Mesenchymal stem cell (in vitro differentiated cells and primary cell): Measurements from ENCODE around the gene POU5F2.

ENCODE experiments used
- DNase-seq: peaks from one replicate; pipeline ENCODE4 v3.0.0-alpha.2; 2013
- H2AFZ ChIP-seq: one replicate; pipeline ENCODE4 v1.6.1; 2013; ENCODE audit warnings: low read depth, mild to moderate bottlenecking, control low read depth, inconsistent platforms, low read length, moderate library complexity
- H2AK5ac ChIP-seq: 2 replicates; pipeline ENCODE4 v1.6.1; 2013; ENCODE audit warnings: low read length, moderate library complexity, mild to moderate bottlenecking, inconsistent platforms; ENCODE audit not compliant: severe bottlenecking
- H2BK120ac ChIP-seq: one replicate; pipeline ENCODE4 v1.6.1; 2013; ENCODE audit warnings: low read depth, mild to moderate bottlenecking, inconsistent platforms, low read length, moderate library complexity
- H2BK12ac ChIP-seq, 2 experiments: one replicate each; pipeline ENCODE4 v1.6.1; 2013; ENCODE audit warnings: inconsistent platforms in 2 of 2, low read length in 2 of 2, mild to moderate bottlenecking in 2 of 2, moderate library complexity in 2 of 2, control low read depth in 1 of 2
- H2BK15ac ChIP-seq: one replicate; pipeline ENCODE4 v1.6.1; 2013; ENCODE audit warnings: mild to moderate bottlenecking, low read depth, inconsistent platforms; ENCODE audit not compliant: poor library complexity, severe bottlenecking
- H2BK5ac ChIP-seq: 2 replicates; pipeline ENCODE4 v1.6.1; 2013; ENCODE audit warnings: low read depth, mild to moderate bottlenecking, low read length, control low read depth, inconsistent platforms; ENCODE audit not compliant: poor library complexity, severe bottlenecking
- H3K14ac ChIP-seq, 2 experiments: one replicate each; pipeline ENCODE4 v1.6.1; 2013; ENCODE audit warnings: inconsistent platforms in 2 of 2, low read length in 2 of 2, control low read depth in 1 of 2, mild to moderate bottlenecking in 1 of 2, moderate library complexity in 1 of 2
- H3K18ac ChIP-seq, 2 experiments: one replicate each; pipeline ENCODE4 v1.6.1; 2013; ENCODE audit warnings: inconsistent platforms in 2 of 2, low read length in 2 of 2, control low read depth in 1 of 2, low read depth in 1 of 2, mild to moderate bottlenecking in 1 of 2
- H3K23ac ChIP-seq, 2 experiments: one replicate each; pipeline ENCODE4 v1.6.1; 2013; ENCODE audit warnings: inconsistent platforms in 2 of 2, low read length in 2 of 2, mild to moderate bottlenecking in 2 of 2, moderate library complexity in 2 of 2, control low read depth in 1 of 2
- H3K27ac ChIP-seq: 2 replicates; pipeline ENCODE4 v1.5.1; 2013; ENCODE audit warnings: mild to moderate bottlenecking, moderate library complexity, low read length, control low read depth, inconsistent platforms; ENCODE audit not compliant: poor library complexity, severe bottlenecking
- H3K27me3 ChIP-seq, 2 experiments: 2 replicates each; pipeline versions ENCODE4 v1.6.1 to v1.7.0; 2013; ENCODE audit warnings: low read length in 2 of 2, mild to moderate bottlenecking in 2 of 2, moderate library complexity in 2 of 2, control low read depth in 1 of 2, inconsistent platforms in 1 of 2; ENCODE audit not compliant: control insufficient read depth in 1 of 2, insufficient read depth in 1 of 2
- H3K36me3 ChIP-seq, 2 experiments: 2 replicates each; pipeline versions ENCODE4 v1.6.1 to v1.7.0; 2013; ENCODE audit warnings: low read length in 2 of 2, control low read depth in 1 of 2, inconsistent platforms in 1 of 2, low read depth in 1 of 2, mild to moderate bottlenecking in 1 of 2; ENCODE audit not compliant: insufficient read depth in 2 of 2, control insufficient read depth in 1 of 2
- H3K4ac ChIP-seq, 2 experiments: one replicate each; pipeline ENCODE4 v1.6.1; 2013; ENCODE audit warnings: inconsistent platforms in 2 of 2, low read length in 2 of 2, mild to moderate bottlenecking in 2 of 2, moderate library complexity in 2 of 2, control low read depth in 1 of 2, low read depth in 1 of 2
- H3K4me1 ChIP-seq: 2 replicates; pipeline ENCODE4 v1.6.1; 2013; ENCODE audit warnings: low read depth, low read length, control low read depth; ENCODE audit not compliant: control insufficient read depth, insufficient read depth
- H3K4me2 ChIP-seq: 2 replicates; pipeline ENCODE4 v1.6.1; 2013; ENCODE audit warnings: low read length, mild to moderate bottlenecking, inconsistent platforms; ENCODE audit not compliant: poor library complexity, severe bottlenecking
- H3K4me3 ChIP-seq, 2 experiments: 2 replicates each; pipeline versions ENCODE4 v1.5.1 to v1.7.0; 2013; ENCODE audit warnings: low read length in 2 of 2, mild to moderate bottlenecking in 2 of 2, control low read depth in 1 of 2, low read depth in 1 of 2; ENCODE audit not compliant: insufficient read depth in 1 of 2
- H3K79me1 ChIP-seq: replicated peaks from 2 replicates; pipeline ENCODE4 v1.6.1; 2013; ENCODE audit warnings: mild to moderate bottlenecking, control low read depth, low read length, inconsistent platforms; ENCODE audit not compliant: poor library complexity, severe bottlenecking
- H3K9ac ChIP-seq: 2 replicates; pipeline ENCODE4 v1.7.0; 2013; ENCODE audit warnings: mild to moderate bottlenecking, low read length, moderate library complexity
- H3K9me3 ChIP-seq: 2 replicates; pipeline ENCODE4 v1.7.0; 2013; ENCODE audit warnings: mild to moderate bottlenecking, low read length; ENCODE audit not compliant: control insufficient read depth
- H4K8ac ChIP-seq: one replicate; pipeline ENCODE4 v1.6.1; 2013; ENCODE audit warnings: inconsistent platforms, mild to moderate bottlenecking, low read length, moderate library complexity
- H4K91ac ChIP-seq: one replicate; pipeline ENCODE4 v1.6.1; 2013; ENCODE audit warnings: mild to moderate bottlenecking, low read length, inconsistent platforms
- WGBS: methylation state at CpG from one replicate; pipeline ENCODE4 v1.1.7; 2013; ENCODE audit warnings: mixed read lengths; 5-methylcytosine and 5-hydroxymethylcytosine counted together

Gene POU5F2

GRCh38 chr5:93715327-93715726, 26.1 kb downstream of the POU5F2 start:
- WGBS: 60% methylated on average over 1 of the region's 2 CpGs
- no peak overlapping the region for H3K9ac ChIP-seq
- no peak overlapping the region for H3K4ac ChIP-seq
- H3K27me3 ChIP-seq: no peaks in the 10 kb centered on the region
- H3K4me2 ChIP-seq: no peak overlapping the region
- no peak overlapping the region for H2BK5ac ChIP-seq
- no peak overlapping the region for H4K8ac ChIP-seq
- no peak for DNase-seq
- peaks cover 2% of the 10 kb centered on the region for H3K4me1 ChIP-seq
- H2BK12ac ChIP-seq: no peak overlapping the region
- no peaks in the 10 kb centered on the region for H3K9me3 ChIP-seq
- H2BK15ac ChIP-seq: no peak overlapping the region
- H3K23ac ChIP-seq: no peak overlapping the region
- H2AFZ ChIP-seq: no peak overlapping the region
- H3K27ac ChIP-seq: no peak overlapping the region
- no peak overlapping the region for H4K91ac ChIP-seq
- peaks cover 4% of the 10 kb centered on the region for H3K79me1 ChIP-seq
- H3K4me3 ChIP-seq: no peak overlapping the region
- no peak overlapping the region for H3K14ac ChIP-seq
- no peaks in the 10 kb centered on the region for H3K36me3 ChIP-seq
- H3K18ac ChIP-seq: no peak overlapping the region
- H2BK120ac ChIP-seq: no peak overlapping the region
- H2AK5ac ChIP-seq: no peak overlapping the region

GRCh38 chr5:93708442-93708841, 33.0 kb downstream of the POU5F2 start:
- H3K4me2 ChIP-seq: no peak overlapping the region
- no peak overlapping the region for H3K14ac ChIP-seq
- no peak overlapping the region for H3K4ac ChIP-seq
- H3K18ac ChIP-seq: no peak overlapping the region
- no peak for DNase-seq
- no peak overlapping the region for H2BK120ac ChIP-seq
- no peaks in the 10 kb centered on the region for H3K27me3 ChIP-seq
- 91% methylated on average over 6 of the region's 6 CpGs for WGBS
- no peaks in the 10 kb centered on the region for H3K4me1 ChIP-seq
- no peak overlapping the region for H4K8ac ChIP-seq
- H3K23ac ChIP-seq: no peak overlapping the region
- no peak overlapping the region for H2AK5ac ChIP-seq
- H3K9ac ChIP-seq: no peak overlapping the region
- no peaks in the 10 kb centered on the region for H3K36me3 ChIP-seq
- H4K91ac ChIP-seq: no peak overlapping the region
- no peak overlapping the region for H2BK12ac ChIP-seq
- no peak overlapping the region for H3K27ac ChIP-seq
- H3K9me3 ChIP-seq: no peaks in the 10 kb centered on the region
- no peak overlapping the region for H3K4me3 ChIP-seq
- no peak overlapping the region for H2AFZ ChIP-seq
- H2BK15ac ChIP-seq: no peak overlapping the region
- H2BK5ac ChIP-seq: no peak overlapping the region
- peaks cover 4% of the 10 kb centered on the region for H3K79me1 ChIP-seq

- H3K4ac ChIP-seq: no peak overlapping the region
- no CpG with 5 or more reads among the region's 1 CpG for WGBS
- no peaks in the 10 kb centered on the region for H3K27me3 ChIP-seq
- no peak overlapping the region for H3K18ac ChIP-seq
- no peak overlapping the region for H4K8ac ChIP-seq
- H3K14ac ChIP-seq: no peak overlapping the region
- H3K4me3 ChIP-seq: no peak overlapping the region
- H2BK120ac ChIP-seq: no peak overlapping the region
- H2BK5ac ChIP-seq: no peak overlapping the region
- no peak overlapping the region for H3K9ac ChIP-seq
- DNase-seq: no peak
- H4K91ac ChIP-seq: no peak overlapping the region
- no peaks in the 10 kb centered on the region for H3K79me1 ChIP-seq
- no peak overlapping the region for H3K27ac ChIP-seq
- H2BK15ac ChIP-seq: no peak overlapping the region
- H3K23ac ChIP-seq: no peak overlapping the region
- no peaks in the 10 kb centered on the region for H3K9me3 ChIP-seq
- H3K4me2 ChIP-seq: no peak overlapping the region
- H2AFZ ChIP-seq: no peak overlapping the region
- H3K36me3 ChIP-seq: no peaks in the 10 kb centered on the region
- no peak overlapping the region for H2AK5ac ChIP-seq
- H2BK12ac ChIP-seq: no peak overlapping the region
- no peaks in the 10 kb centered on the region for H3K4me1 ChIP-seq
Measured at GRCh38 chr5:93705896-93706295, 35.5 kb downstream of the POU5F2 start.

- H3K9ac ChIP-seq: no peak overlapping the region
- no peak for DNase-seq
- H3K27ac ChIP-seq: no peak overlapping the region
- H3K4me1 ChIP-seq: no peaks in the 10 kb centered on the region
- H4K91ac ChIP-seq: no peak overlapping the region
- no peaks in the 10 kb centered on the region for H3K27me3 ChIP-seq
- no peak overlapping the region for H3K14ac ChIP-seq
- no peak overlapping the region for H2BK120ac ChIP-seq
- H2AK5ac ChIP-seq: no peak overlapping the region
- no peak overlapping the region for H2BK5ac ChIP-seq
- no peak overlapping the region for H3K4me2 ChIP-seq
- no peak overlapping the region for H3K18ac ChIP-seq
- no peaks in the 10 kb centered on the region for H3K36me3 ChIP-seq
- H3K23ac ChIP-seq: no peak overlapping the region
- no peak overlapping the region for H3K4ac ChIP-seq
- no peak overlapping the region for H3K4me3 ChIP-seq
- no peak overlapping the region for H2BK12ac ChIP-seq
- no peak overlapping the region for H2BK15ac ChIP-seq
- no peaks in the 10 kb centered on the region for H3K79me1 ChIP-seq
- no peaks in the 10 kb centered on the region for H3K9me3 ChIP-seq
- H2AFZ ChIP-seq: no peak overlapping the region
- no peak overlapping the region for H4K8ac ChIP-seq
Measured at GRCh38 chr5:93704996-93705395, 36.4 kb downstream of the POU5F2 start.
